D721Med (cell line): ENCODE data around the gene BCR.

ENCODE experiments used
- DNase-seq: peaks from one replicate; pipeline ENCODE4 v3.0.0; 2011; ENCODE audit warnings: low spot score; ENCODE audit not compliant: insufficient read length
- FAIRE-seq: peaks from 2 replicates; lab custom pipeline; 2011; peaks lifted over from hg19 to GRCh38; lab: Jason Lieb, UNC
- CTCF ChIP-seq: IDR thresholded peaks from 2 replicates; pipeline ENCODE4 v1.5.1; 2012; ENCODE audit warnings: mild to moderate bottlenecking, control low read depth; ENCODE audit not compliant: insufficient read depth; ENCODE audit errors: missing control alignments

The BCR gene

GRCh38 chr22:23190526-23190925 lies 10.2 kb downstream of the BCR start:
- no peak for DNase-seq
- FAIRE-seq: no peak
- TF ChIP-seq CTCF: no peak

GRCh38 chr22:23192133-23192532 lies 11.8 kb downstream of the BCR start:
- FAIRE-seq (no peak), DNase-seq (no peak)
- no peak for TF ChIP-seq CTCF

- TF ChIP-seq CTCF: no peak
- FAIRE-seq (no peak), DNase-seq (no peak)
Measured at GRCh38 chr22:23192558-23192957, 12.2 kb downstream of the BCR start.

GRCh38 chr22:23193196-23193827 lies 13.0 kb downstream of the BCR start:
- FAIRE-seq: no peak
- TF ChIP-seq CTCF: no peak
- no peak for DNase-seq

- FAIRE-seq (no peak), DNase-seq (no peak)
- TF ChIP-seq CTCF: no peak
Measured at GRCh38 chr22:23193882-23194281, 13.6 kb downstream of the BCR start.

- no peak for TF ChIP-seq CTCF
- DNase-seq: no peak
- no peak for FAIRE-seq
Measured at GRCh38 chr22:23196165-23196564, 15.9 kb downstream of the BCR start.

- no peak for FAIRE-seq
- TF ChIP-seq CTCF: no peak
- no peak for DNase-seq
Measured at GRCh38 chr22:23197836-23198235, 17.5 kb downstream of the BCR start.
